Mucosa of rectum (tissue), 2 donors: ENCODE data around the gene SEPTIN10.
"Not testable (repeated sequence)": the region's sequence is repeated elsewhere in the genome, so short reads cannot be mapped to it uniquely, and the experiment has no call there.

Experiments used
- H3K27ac ChIP-seq, 2 donors: one replicate each; pipeline ENCODE4 v1.7.0; 2013; ENCODE audit warnings: inconsistent platforms in 2 of 2, low read depth in 2 of 2, low read length in 2 of 2
- H3K27me3 ChIP-seq, 2 donors: one replicate each; pipeline ENCODE4 v1.7.0; 2013; ENCODE audit warnings: low read length in 2 of 2; ENCODE audit not compliant: control insufficient read depth in 2 of 2, insufficient read depth in 2 of 2
- H3K36me3 ChIP-seq, 2 donors: one replicate each; pipeline ENCODE4 v1.7.0; 2013; ENCODE audit warnings: low read length in 2 of 2; ENCODE audit not compliant: control insufficient read depth in 2 of 2, insufficient read depth in 2 of 2
- H3K4me1 ChIP-seq, 2 donors: one replicate each; pipeline ENCODE4 v1.7.0; 2013; ENCODE audit warnings: low read length in 2 of 2, mild to moderate bottlenecking in 1 of 2; ENCODE audit not compliant: control insufficient read depth in 2 of 2, insufficient read depth in 2 of 2
- H3K4me3 ChIP-seq, 2 donors: one replicate each; pipeline ENCODE4 v1.7.0; 2013; ENCODE audit warnings: low read length in 2 of 2
- H3K9ac ChIP-seq, 2 donors: one replicate each; pipeline ENCODE4 v1.7.0; 2013; ENCODE audit warnings: low read length in 2 of 2, low read depth in 1 of 2, mild to moderate bottlenecking in 1 of 2
- H3K9me3 ChIP-seq, 2 donors: one replicate each; pipeline ENCODE4 v1.7.0; 2013; ENCODE audit warnings: low read length in 2 of 2; ENCODE audit not compliant: control insufficient read depth in 2 of 2
- donor health status: healthy.
- donor health status: Normal muscosa, but diverticular disease.

Gene SEPTIN10

DNA sequence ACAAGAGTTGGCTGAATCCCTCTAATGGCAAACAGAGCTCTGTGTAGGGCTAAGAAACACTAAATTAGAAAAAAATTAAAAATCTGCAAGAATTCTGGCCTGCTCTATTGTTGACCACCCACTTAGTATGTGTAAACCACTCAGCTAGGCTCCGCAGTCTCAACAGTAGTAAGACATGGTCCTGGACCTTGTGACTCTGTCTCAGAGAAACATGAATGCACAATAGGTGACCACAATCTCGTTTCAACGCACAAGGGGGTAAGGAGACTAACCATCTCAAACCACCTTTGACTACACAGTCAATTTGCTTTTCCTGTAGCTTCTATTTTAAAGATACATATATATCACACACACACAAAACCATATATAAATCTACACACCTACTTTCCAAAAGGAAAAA lies 16.5 kb downstream of the SEPTIN10 start:
- no peaks in the 10 kb centered on the region for H3K9me3 ChIP-seq
- H3K9ac ChIP-seq, result no peak overlapping the region
- H3K4me3 ChIP-seq, result no peak overlapping the region
- no peaks in the 10 kb centered on the region for H3K36me3 ChIP-seq
- H3K27ac ChIP-seq, result no peak overlapping the region
- H3K27me3 ChIP-seq, result no peaks in the 10 kb centered on the region
- H3K4me1 ChIP-seq, result no peaks in the 10 kb centered on the region

DNA sequence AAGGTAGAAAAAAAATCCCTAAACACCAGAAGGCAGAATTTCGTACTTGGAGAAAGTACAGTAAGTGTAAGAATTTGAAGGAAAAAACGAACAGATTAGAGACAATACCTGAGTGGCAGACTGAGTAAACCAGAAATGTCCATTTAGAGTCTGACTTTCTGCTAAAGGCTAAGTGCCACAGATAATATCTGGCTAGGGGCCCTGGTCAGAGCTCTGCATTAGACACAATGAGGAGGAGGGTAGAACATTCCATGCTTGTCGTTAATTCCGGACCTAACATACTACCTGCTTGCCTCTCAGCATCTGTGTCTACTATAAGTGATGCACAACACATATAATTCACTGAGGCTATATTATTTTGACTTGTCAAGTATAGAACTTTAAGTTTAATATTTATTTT lies 18.1 kb downstream of the SEPTIN10 start:
- Histone ChIP-seq H3K9ac (no peak overlapping the region), H3K27me3 (no peaks in the 10 kb centered on the region), H3K36me3 (no peaks in the 10 kb centered on the region), H3K4me3 (no peak overlapping the region), H3K27ac (no peak overlapping the region), H3K9me3 (no peaks in the 10 kb centered on the region), H3K4me1 (no peaks in the 10 kb centered on the region)

DNA sequence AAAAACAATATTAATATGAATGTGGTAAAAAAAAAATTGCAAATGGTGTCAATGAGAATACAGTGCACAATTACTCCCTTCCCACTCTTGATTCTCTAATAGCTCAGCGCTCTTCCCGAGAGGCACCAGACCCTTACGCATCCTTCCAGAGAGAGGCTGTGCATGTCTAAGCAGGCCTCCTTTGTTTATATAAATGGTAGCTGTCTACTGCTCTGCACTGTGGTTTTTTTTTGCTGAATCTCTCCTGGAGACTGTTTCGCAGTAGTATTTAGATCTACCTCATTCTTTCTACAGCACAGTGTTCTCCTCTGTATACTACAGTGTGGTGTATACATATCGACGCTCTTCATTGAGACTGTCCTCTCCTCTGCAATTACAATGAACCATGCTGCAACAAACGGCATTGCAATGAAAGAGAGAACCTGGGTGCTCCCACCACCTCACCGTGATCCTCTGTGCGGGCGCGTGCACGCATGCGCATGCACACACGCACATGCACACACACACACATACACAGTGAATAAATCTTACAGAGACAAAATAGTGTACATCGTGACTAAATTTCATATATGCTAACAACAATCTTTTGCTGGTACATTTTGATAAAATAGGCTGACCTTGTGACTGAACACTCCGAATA lies 19.4 kb downstream of the SEPTIN10 start:
- Histone ChIP-seq H3K4me3 (no peak overlapping the region), H3K27me3 (no peaks in the 10 kb centered on the region), H3K27ac (no peak overlapping the region), H3K9ac (no peak overlapping the region), H3K4me1 (no peaks in the 10 kb centered on the region), H3K36me3 (no peaks in the 10 kb centered on the region), H3K9me3 (no peaks in the 10 kb centered on the region)

DNA sequence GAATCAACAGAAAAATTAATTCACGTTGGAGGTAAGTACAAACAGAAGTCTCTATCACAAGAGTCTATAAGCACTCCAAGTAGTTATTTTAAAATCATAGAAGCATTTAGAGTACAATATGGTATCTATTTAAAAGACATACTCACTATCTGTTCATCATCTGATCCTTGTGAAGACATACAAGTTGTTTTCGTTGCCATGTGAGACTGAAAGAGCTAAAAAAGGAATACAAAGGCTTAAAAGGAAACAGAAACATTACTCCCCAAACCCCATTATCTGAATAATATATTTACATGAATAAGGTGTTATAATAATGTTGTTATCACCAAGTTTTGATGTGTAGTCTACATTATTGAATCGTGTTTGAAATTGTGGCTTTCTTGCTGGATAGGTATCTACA lies 20.9 kb downstream of the SEPTIN10 start:
- Histone ChIP-seq H3K9me3 (no peaks in the 10 kb centered on the region), H3K27me3 (no peaks in the 10 kb centered on the region), H3K4me1 (no peaks in the 10 kb centered on the region), H3K4me3 (no peak overlapping the region), H3K27ac (no peak overlapping the region), H3K9ac (no peak overlapping the region), H3K36me3 (no peaks in the 10 kb centered on the region)

DNA sequence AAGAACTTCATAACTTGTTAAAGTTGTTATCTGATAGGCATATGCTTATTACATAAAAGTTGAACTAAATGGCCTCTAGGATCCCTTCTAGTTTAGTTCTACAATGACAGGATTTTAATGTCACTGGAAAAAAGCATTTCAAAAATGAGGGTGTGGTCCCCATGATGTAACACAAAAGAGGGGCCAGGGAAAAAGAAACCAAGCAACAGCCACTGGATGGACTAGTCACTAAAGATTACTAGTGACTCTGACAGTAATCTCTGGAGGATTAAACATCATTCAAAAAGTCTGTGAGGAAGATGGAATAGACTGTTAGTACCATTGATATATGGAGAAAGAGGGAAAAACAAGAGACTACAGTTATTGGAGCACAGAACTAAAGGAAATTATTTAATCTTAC lies 22.6 kb downstream of the SEPTIN10 start:
- Histone ChIP-seq H3K27ac (no peak overlapping the region), H3K4me3 (no peak overlapping the region), H3K9ac (no peak overlapping the region), H3K27me3 (no peaks in the 10 kb centered on the region), H3K36me3 (no peaks in the 10 kb centered on the region), H3K9me3 (no peaks in the 10 kb centered on the region), H3K4me1 (peaks cover 0 to 3% of the 10 kb centered on the region in 2 donors)

DNA sequence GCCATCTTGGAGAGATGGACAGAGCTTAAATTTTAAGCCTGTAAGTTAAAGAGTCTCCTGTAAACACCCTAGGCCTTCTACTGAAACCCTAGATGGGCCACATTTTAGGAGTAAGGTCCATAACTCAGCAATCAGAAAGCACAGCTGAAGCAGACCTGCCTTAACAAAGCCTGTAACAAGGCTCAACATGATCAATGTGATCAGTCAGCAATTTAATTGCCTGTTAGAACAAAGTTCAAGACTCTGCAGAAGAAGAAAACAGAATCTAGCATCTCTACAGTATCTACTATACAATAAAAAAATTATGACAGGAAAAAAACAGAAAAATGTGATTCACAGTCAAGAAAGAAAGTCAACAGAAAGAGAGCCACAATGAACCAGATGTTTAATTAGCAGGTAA lies 27.1 kb downstream of the SEPTIN10 start:
- Histone ChIP-seq H3K9ac (no peak overlapping the region), H3K27me3 (no peaks in the 10 kb centered on the region), H3K9me3 (no peaks in the 10 kb centered on the region), H3K4me1 (peaks cover 0 to 3% of the 10 kb centered on the region in 2 donors), H3K4me3 (no peak overlapping the region), H3K36me3 (peaks cover 0 to 4% of the 10 kb centered on the region in 2 donors), H3K27ac (no peak overlapping the region)

DNA sequence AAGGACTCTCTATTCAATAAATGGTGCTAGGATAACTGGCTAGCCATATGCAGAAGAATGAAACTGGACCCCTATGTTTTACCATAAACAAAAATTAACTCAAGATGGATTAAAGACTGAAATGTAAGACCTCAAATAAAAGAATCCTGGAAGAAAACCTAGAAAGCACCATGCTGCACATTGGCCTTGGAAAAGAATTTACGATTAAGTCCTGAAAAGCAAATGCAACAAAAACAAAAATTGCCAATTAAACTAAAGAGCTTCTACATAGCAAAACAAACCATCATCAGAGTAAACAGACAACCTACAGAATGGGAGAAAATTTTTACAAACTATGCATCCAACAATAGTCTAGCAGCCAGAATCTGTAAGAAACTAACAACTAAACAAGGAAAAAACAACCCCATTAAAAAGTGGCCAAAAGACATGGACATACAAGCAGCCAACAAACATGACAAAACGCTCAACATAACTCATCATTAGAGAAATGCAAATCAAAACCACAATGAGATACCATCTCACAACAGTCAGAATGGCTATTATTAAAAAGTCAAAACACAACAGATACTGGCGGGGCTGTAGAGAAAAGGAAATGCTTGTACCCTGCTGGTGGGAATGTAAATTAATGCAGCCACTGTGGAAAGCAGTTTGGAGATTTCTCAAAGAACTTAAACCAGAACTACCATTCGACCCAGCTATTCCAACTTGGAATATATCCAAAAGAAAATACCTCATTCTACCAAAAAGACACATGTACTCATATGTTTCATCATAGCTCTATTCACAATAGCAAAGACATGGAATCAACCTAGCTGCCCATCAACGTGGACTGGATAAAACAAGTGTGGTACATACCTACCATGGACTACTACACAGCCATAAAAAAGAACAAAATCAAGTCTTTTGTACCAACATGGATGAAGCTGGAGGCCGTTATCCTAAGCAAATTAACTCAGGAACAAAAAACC lies 30.6 kb downstream of the SEPTIN10 start:
- peaks cover 0 to 3% of the 10 kb centered on the region in 2 donors for H3K4me1 ChIP-seq

DNA sequence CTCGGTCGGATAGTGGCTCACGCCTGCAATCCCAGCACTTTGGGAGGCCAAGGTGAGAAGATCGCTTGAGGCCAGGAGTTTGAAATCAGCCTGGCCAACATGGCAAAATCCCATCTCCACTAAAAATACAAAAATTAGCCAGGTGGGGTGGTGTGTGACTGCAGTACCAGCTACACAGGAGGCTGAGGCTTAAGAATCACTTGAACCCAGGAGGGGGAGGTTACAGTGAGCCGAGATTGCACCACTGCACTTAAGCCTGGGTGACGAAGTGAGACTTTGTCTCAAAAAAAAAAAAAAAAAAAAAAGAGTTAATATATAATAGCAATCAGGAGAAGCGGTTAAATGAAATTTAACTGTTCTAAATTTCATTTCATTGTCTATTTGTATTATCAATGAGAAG lies 36.1 kb downstream of the SEPTIN10 start:
- not testable (repeated sequence) for H3K4me1 ChIP-seq, H3K36me3 ChIP-seq, H3K27me3 ChIP-seq, H3K9me3 ChIP-seq, H3K9ac ChIP-seq, H3K4me3 ChIP-seq, H3K27ac ChIP-seq

More for the DNA sequence above, 30.6 kb downstream of the SEPTIN10 start:
- peaks cover 0 to 4% of the 10 kb centered on the region in 2 donors for H3K36me3 ChIP-seq
- H3K27ac ChIP-seq, result no peak overlapping the region
- no peaks in the 10 kb centered on the region for H3K9me3 ChIP-seq
- no peak overlapping the region for H3K4me3 ChIP-seq
- no peak overlapping the region for H3K9ac ChIP-seq
- H3K27me3 ChIP-seq, result no peaks in the 10 kb centered on the region

DNA sequence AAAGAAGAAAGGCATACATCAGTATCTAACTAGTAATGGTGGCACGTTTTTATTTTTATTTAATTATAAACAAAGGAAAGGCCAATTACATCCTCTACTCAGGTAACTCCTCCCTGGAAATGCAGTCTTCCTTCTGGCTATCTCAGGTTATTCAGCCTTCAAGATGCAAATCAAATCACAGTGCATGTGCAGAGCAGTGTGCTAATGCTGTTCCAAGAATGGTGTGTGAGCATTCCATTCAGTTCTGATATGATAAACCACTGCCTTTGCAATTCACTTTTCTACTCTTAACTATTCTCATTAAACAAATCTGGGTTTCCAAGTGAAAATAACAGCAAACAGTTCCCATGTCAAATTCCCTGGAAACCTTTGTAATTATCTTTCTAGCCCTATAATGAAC lies 38.4 kb downstream of the SEPTIN10 start:
- Histone ChIP-seq H3K27me3 (no peaks in the 10 kb centered on the region), H3K36me3 (peaks cover 0 to 4% of the 10 kb centered on the region in 2 donors), H3K27ac (no peak overlapping the region), H3K4me1 (no peaks in the 10 kb centered on the region), H3K9me3 (no peaks in the 10 kb centered on the region), H3K4me3 (no peak overlapping the region), H3K9ac (no peak overlapping the region)

DNA sequence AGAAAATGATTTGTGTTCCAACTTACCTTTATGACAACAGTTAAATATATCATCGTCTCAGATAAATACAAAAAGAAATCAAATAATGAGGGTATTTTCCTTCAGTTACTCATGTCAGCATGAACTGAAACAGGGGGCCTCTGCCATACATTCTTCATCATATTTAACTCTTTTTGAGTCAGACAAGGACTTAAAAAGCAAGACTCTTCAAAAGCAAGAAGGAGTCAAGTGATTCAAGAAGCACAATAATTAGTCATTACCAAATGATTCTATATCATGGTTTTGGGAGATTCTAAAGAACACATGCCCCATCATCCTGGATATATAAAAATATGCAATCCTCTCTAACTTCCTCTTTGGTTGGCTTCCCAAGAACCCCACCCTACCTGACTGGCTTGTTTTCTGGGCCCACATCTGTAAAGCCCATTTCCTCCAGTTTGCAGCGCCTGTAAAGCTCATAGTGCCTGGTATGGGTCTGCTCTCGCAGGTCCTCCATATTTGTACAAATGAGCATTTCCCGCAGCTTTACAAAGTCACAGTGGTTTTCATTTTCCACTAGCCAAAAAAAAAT lies 49.7 kb downstream of the SEPTIN10 start:
- Histone ChIP-seq H3K9ac (no peak overlapping the region), H3K9me3 (no peaks in the 10 kb centered on the region), H3K27ac (no peak overlapping the region), H3K4me1 (no peaks in the 10 kb centered on the region), H3K4me3 (no peak overlapping the region), H3K27me3 (no peaks in the 10 kb centered on the region), H3K36me3 (peaks cover 0 to 5% of the 10 kb centered on the region in 2 donors)
